GM12878 (cell line): Measurements from ENCODE around the gene ERCC2. TPM values are rescaled to one million over a fixed set of nuclear protein-coding genes. Genes with fewer than 3 reads are reported as not detected.

Source experiments
- ATAC-seq: fragments of 200-7000 bp; cut with Tn5 transposase; 3 replicates; pipeline ENCODE4 v1.9.1; 2020; ENCODE audit warnings: mild to moderate bottlenecking, moderate library complexity
- BruUV-seq: library from RNA; stranded (reverse); fragments of 400-500 nt; replicated peaks from 2 replicates; lab custom pipeline; 2021; lab: Mats Ljungman, UMichigan
- CTCF ChIA-PET: fragments of 300-600 bp; sonication (Branson Sonifier 250); formaldehyde crosslinking; extraction: SDS; loops from one replicate; lab custom pipeline; 2021; ENCODE audit warnings: inconsistent platforms; lab: Yijun Ruan, JAX
- POLR2A ChIA-PET: fragments of 350-600 bp; formaldehyde crosslinking; extraction: SDS; loops from one replicate; lab custom pipeline; 2021; ENCODE audit warnings: inconsistent platforms; lab: Charles Lee
- RAD21 ChIA-PET: fragments of 300-600 bp; sonication (Branson Sonifier 250); formaldehyde crosslinking; loops from one replicate; lab custom pipeline; 2023; ENCODE audit warnings: antibody characterized with exemption; ENCODE audit not compliant: unreplicated experiment; lab: Charles Lee
- SMC1A ChIA-PET: fragments of 300-600 bp; sonication (Branson Sonifier 250); formaldehyde crosslinking; loops from one replicate; lab custom pipeline; 2023; ENCODE audit not compliant: unreplicated experiment, uncharacterized antibody; lab: Charles Lee
- DNase-seq: peaks from one replicate; pipeline ENCODE4 v3.0.0-alpha.2; 2011; ENCODE audit warnings: low read depth, low spot score
- FAIRE-seq: peaks from 3 replicates; lab custom pipeline; 2011; peaks lifted over from hg19 to GRCh38; lab: Jason Lieb, UNC
- H2AFZ ChIP-seq: 2 replicates; pipeline ENCODE4 v1.6.0; 2011; ENCODE audit warnings: low read depth, low read length, control low read depth; ENCODE audit not compliant: control insufficient read depth
- H3K27ac ChIP-seq: 2 replicates; pipeline ENCODE4 v1.5.1; 2011; ENCODE audit warnings: control low read depth; ENCODE audit not compliant: control insufficient read depth, insufficient read depth
- H3K27me3 ChIP-seq, 2 experiments: replicated peaks in 1 of 2; 2 replicates each; pipeline versions ENCODE4 v1.6.0 to v1.6.1; 2011; ENCODE audit warnings: low read length in 1 of 2; ENCODE audit not compliant: control insufficient read depth in 2 of 2, insufficient read depth in 2 of 2
- H3K36me3 ChIP-seq, 2 experiments: 2 replicates each; pipeline ENCODE4 v1.5.1; 2011; ENCODE audit warnings: low read length in 1 of 2; ENCODE audit not compliant: control insufficient read depth in 2 of 2, insufficient read depth in 2 of 2
- H3K4me1 ChIP-seq: 2 replicates; pipeline ENCODE4 v1.6.1; 2011; ENCODE audit warnings: mild to moderate bottlenecking, low read length, moderate library complexity, mixed read lengths; ENCODE audit not compliant: control insufficient read depth, insufficient read depth
- H3K4me2 ChIP-seq: 2 replicates; pipeline ENCODE4 v1.6.0; 2011; ENCODE audit warnings: control low read depth; ENCODE audit not compliant: control insufficient read depth, insufficient read depth
- H3K4me3 ChIP-seq: fragments of 200-600 bp; sonication (generic); 2 replicates; pipeline ENCODE4 v1.5.1; 2016
- H3K79me2 ChIP-seq: 2 replicates; pipeline ENCODE4 v1.6.0; 2011; ENCODE audit warnings: low read length; ENCODE audit not compliant: control insufficient read depth, insufficient read depth
- H3K9ac ChIP-seq: 2 replicates; pipeline ENCODE4 v1.8.0; 2011; ENCODE audit warnings: low read length, control low read depth, mixed read lengths; ENCODE audit not compliant: control insufficient read depth, insufficient read depth
- H3K9me3 ChIP-seq: replicated peaks from 3 replicates; pipeline ENCODE4 v1.5.1; 2011; ENCODE audit warnings: mild to moderate bottlenecking, low read length; ENCODE audit not compliant: control insufficient read depth, insufficient read depth
- H4K20me1 ChIP-seq: 2 replicates; pipeline ENCODE4 v1.6.0; 2011; ENCODE audit not compliant: control insufficient read depth, insufficient read depth
- ATF2 ChIP-seq: IDR thresholded peaks from 2 replicates; pipeline ENCODE4 v1.6.1; 2012; ENCODE audit warnings: low read length, inconsistent platforms
- FOS ChIP-seq: IDR thresholded peaks from 3 replicates; pipeline ENCODE4 v1.6.1; 2011; ENCODE audit warnings: borderline replicate concordance; ENCODE audit not compliant: insufficient read length; ENCODE audit errors: extremely low read depth
- IRF5 ChIP-seq: fragments of 450-650 bp; IDR thresholded peaks from 2 replicates; pipeline ENCODE4 v1.6.1; 2017; ENCODE audit warnings: borderline replicate concordance
- MTA2 ChIP-seq: fragments of 450-650 bp; IDR thresholded peaks from 2 replicates; pipeline ENCODE4 v1.6.1; 2016; ENCODE audit warnings: low read depth, mild to moderate bottlenecking, moderate library complexity
- NFYA ChIP-seq: IDR thresholded peaks from 2 replicates; pipeline ENCODE4 v1.6.1; 2011; ENCODE audit warnings: low read depth, mild to moderate bottlenecking, low read length, improper control_type of control experiment, borderline replicate concordance
- SMC3 ChIP-seq: IDR thresholded peaks from 2 replicates; pipeline ENCODE4 v1.6.1; 2011; ENCODE audit warnings: low read length, improper control_type of control experiment, borderline replicate concordance
- SUPT20H ChIP-seq: IDR thresholded peaks from 2 replicates; pipeline ENCODE4 v1.6.1; 2011; ENCODE audit warnings: low read depth, mild to moderate bottlenecking, low read length, moderate library complexity, borderline replicate concordance; ENCODE audit not compliant: control insufficient read depth
- TAF1 ChIP-seq: IDR thresholded peaks from 2 replicates; pipeline ENCODE4 v1.6.1; 2011; ENCODE audit warnings: mild to moderate bottlenecking, low read depth, low read length, borderline replicate concordance
- YY1 ChIP-seq: IDR thresholded peaks from 2 replicates; pipeline ENCODE4 v1.6.1; 2011; ENCODE audit warnings: low read depth, mild to moderate bottlenecking, low read length
- ZNF274 ChIP-seq: IDR thresholded peaks from one replicate; pipeline ENCODE4 v1.8.0; 2011; ENCODE audit not compliant: insufficient read length, insufficient read depth
- WGBS: methylation state at CpG from one replicate; pipeline ENCODE4 v1.1.6; 2016; ENCODE audit warnings: low lambda C conversion rate; ENCODE audit not compliant: insufficient replicate concordance, insufficient coverage; ENCODE audit errors: missing lambda C conversion rate; 5-methylcytosine and 5-hydroxymethylcytosine counted together
- in situ Hi-C: fragments of 300-500 bp; cut with MboI; formaldehyde crosslinking; loops from 9 replicates; pipeline ENCODE4 v1.14.3; 2018; ENCODE audit warnings: mixed read lengths
- intact Hi-C: fragments of 100-400 bp; cut with micrococcal nuclease; formaldehyde crosslinking; loops from one replicate; pipeline ENCODE4 v1.14.2; 2022; ENCODE audit not compliant: unreplicated experiment
- polyA plus RNA-seq, 11 experiments: library from polyadenylated mRNA; depleted of rRNA in 4 of 11; unstranded in 6 of 11; stranded (reverse) in 5 of 11; fragments of >200 nt; fragmentation: Nextera tagmentation in 4 of 11; fragmentation: Illumina TruSeq in 1 of 11; extraction: Ambion mirVana in 4 of 11; extraction: Trizol in 1 of 11; gene quantifications; 1 replicate in 1 of 11; 2 replicates in 10 of 11; pipeline versions ENCODE4 v1.2.1 to v1.2.3, GENCODE V29; 2011 to 2016; ENCODE audit warnings: inconsistent platforms in 2 of 11, missing spikeins in 2 of 11, low read depth in 1 of 11
- total RNA-seq, 4 experiments: library from RNA; depleted of rRNA in 3 of 4; stranded (reverse); fragments of >200 nt in 3 of 4; fragmentation: Illumina TruSeq in 1 of 4; extraction: Trizol in 1 of 4; gene quantifications; 2 replicates each; pipeline versions ENCODE4 v1.2.1 to v1.2.3, GENCODE V29; 2013 to 2021
- TF ChIP-seq, protein P1 (sequence below): fragments of 450-650 bp; formaldehyde crosslinking; IDR thresholded peaks from 2 replicates; pipeline ENCODE4 v1.4.0; 2020; ENCODE audit warnings: mild to moderate bottlenecking, moderate library complexity
- TF ChIP-seq, protein P2 (sequence below): fragments of 450-650 bp; IDR thresholded peaks from 2 replicates; pipeline ENCODE4 v1.6.1; 2017; ENCODE audit warnings: mild to moderate bottlenecking

ERCC2 gene
- total and polyA plus RNA-seq, 10 of the 15 experiments (the other 5 are each of a cell fraction or from before 2014, with no cell fraction given), result 1.3 to 40.1 (median 15.6) TPM

- TF ChIP-seq, protein P1, sequence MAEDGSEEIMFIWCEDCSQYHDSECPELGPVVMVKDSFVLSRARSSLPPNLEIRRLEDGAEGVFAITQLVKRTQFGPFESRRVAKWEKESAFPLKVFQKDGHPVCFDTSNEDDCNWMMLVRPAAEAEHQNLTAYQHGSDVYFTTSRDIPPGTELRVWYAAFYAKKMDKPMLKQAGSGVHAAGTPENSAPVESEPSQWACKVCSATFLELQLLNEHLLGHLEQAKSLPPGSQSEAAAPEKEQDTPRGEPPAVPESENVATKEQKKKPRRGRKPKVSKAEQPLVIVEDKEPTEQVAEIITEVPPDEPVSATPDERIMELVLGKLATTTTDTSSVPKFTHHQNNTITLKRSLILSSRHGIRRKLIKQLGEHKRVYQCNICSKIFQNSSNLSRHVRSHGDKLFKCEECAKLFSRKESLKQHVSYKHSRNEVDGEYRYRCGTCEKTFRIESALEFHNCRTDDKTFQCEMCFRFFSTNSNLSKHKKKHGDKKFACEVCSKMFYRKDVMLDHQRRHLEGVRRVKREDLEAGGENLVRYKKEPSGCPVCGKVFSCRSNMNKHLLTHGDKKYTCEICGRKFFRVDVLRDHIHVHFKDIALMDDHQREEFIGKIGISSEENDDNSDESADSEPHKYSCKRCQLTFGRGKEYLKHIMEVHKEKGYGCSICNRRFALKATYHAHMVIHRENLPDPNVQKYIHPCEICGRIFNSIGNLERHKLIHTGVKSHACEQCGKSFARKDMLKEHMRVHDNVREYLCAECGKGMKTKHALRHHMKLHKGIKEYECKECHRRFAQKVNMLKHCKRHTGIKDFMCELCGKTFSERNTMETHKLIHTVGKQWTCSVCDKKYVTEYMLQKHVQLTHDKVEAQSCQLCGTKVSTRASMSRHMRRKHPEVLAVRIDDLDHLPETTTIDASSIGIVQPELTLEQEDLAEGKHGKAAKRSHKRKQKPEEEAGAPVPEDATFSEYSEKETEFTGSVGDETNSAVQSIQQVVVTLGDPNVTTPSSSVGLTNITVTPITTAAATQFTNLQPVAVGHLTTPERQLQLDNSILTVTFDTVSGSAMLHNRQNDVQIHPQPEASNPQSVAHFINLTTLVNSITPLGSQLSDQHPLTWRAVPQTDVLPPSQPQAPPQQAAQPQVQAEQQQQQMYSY (CRISPR knock-in tag), result no peak
- TF ChIP-seq, all 136 proteins: peak for 0
Measured at GRCh38 chr19:45356760-45357444, 13.5 kb downstream of the ERCC2 start (continued).

GRCh38 chr19:45355910-45356309, 14.5 kb downstream of the ERCC2 start:
- BruUV-seq, result no TSS peak
- Histone ChIP-seq H3K4me3 (no peak overlapping the region), H3K9me3 (no peaks in the 10 kb centered on the region), H3K27me3 (no peaks in the 10 kb centered on the region), H3K4me2 (no peak overlapping the region), H3K79me2 (no peaks in the 10 kb centered on the region), H4K20me1 (no peaks in the 10 kb centered on the region), H2AFZ (no peak overlapping the region), H3K36me3 (peaks cover 3 to 6% of the 10 kb centered on the region in 2 experiments), H3K4me1 (no peaks in the 10 kb centered on the region), H3K9ac (no peak overlapping the region), H3K27ac (no peak overlapping the region)
- ChIA-PET RAD21 (no interaction called here), SMC1A (no interaction called here), POLR2A (no interaction called here), CTCF (no interaction called here)
- no peak for ATAC-seq
- intact Hi-C loops (no loop called here), in situ Hi-C loops (no loop called here)
- FAIRE-seq, result no peak
- WGBS, result over 99% methylated on average over 9 of the region's 9 CpGs
- no peak for DNase-seq
- TF ChIP-seq SUPT20H (no peak), MTA2 (no peak), TAF1 (no peak), SMC3 (no peak), ZNF274 (no peak), NFYA (no peak), IRF5 (no peak), ATF2 (no peak), FOS (no peak), YY1 (no peak)
- TF ChIP-seq, protein P2, sequence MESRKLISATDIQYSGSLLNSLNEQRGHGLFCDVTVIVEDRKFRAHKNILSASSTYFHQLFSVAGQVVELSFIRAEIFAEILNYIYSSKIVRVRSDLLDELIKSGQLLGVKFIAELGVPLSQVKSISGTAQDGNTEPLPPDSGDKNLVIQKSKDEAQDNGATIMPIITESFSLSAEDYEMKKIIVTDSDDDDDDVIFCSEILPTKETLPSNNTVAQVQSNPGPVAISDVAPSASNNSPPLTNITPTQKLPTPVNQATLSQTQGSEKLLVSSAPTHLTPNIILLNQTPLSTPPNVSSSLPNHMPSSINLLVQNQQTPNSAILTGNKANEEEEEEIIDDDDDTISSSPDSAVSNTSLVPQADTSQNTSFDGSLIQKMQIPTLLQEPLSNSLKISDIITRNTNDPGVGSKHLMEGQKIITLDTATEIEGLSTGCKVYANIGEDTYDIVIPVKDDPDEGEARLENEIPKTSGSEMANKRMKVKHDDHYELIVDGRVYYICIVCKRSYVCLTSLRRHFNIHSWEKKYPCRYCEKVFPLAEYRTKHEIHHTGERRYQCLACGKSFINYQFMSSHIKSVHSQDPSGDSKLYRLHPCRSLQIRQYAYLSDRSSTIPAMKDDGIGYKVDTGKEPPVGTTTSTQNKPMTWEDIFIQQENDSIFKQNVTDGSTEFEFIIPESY, result no peak
